Breast epithelium (tissue), 4 donors: Measurements from ENCODE around the gene GNPTG. TPM values are rescaled to one million over a fixed set of nuclear protein-coding genes. Genes with fewer than 3 reads are reported as not detected.

Source experiments
- DNase-seq, 2 donors: peaks; one replicate each; pipeline ENCODE4 v3.0.0-alpha.2; 2019; ENCODE audit warnings: low spot score in 2 of 2
- H3K27ac ChIP-seq, 2 donors: fragments of 200-600 bp; sonication (generic) in 1 of 2; one replicate each; pipeline ENCODE4 v1.5.1; 2016 to 2019; ENCODE audit warnings: mild to moderate bottlenecking in 1 of 2
- H3K27me3 ChIP-seq, 2 donors: fragments of 200-600 bp; sonication (generic) in 1 of 2; one replicate each; pipeline versions ENCODE4 v1.5.1 to v1.6.0; 2017 to 2019; ENCODE audit warnings: control low read depth in 1 of 2, mild to moderate bottlenecking in 1 of 2
- H3K36me3 ChIP-seq: fragments of 200-600 bp; one replicate; pipeline ENCODE4 v1.5.1; 2019
- H3K4me1 ChIP-seq, 2 donors: fragments of 200-600 bp; sonication (generic); one replicate each; pipeline ENCODE4 v1.5.1; 2016 to 2019; ENCODE audit warnings: control low read depth in 1 of 2
- H3K4me3 ChIP-seq, 3 donors: fragments of 200-600 bp; sonication (generic); 1 replicate in 2 of 3; 2 replicates in 1 of 3; pipeline ENCODE4 v1.5.1; 2016 to 2019; ENCODE audit warnings: mild to moderate bottlenecking in 3 of 3, moderate library complexity in 2 of 3
- H3K9me3 ChIP-seq, 2 donors: fragments of 200-600 bp; sonication (generic) in 1 of 2; one replicate each; pipeline ENCODE4 v1.5.1; 2016 to 2019; ENCODE audit warnings: control low read depth in 1 of 2
- POLR2A ChIP-seq: fragments of 450-650 bp; IDR thresholded peaks from one replicate; pipeline ENCODE4 v1.6.1; 2016; ENCODE audit warnings: antibody characterized with exemption, mild to moderate bottlenecking, moderate library complexity
- POLR2AphosphoS5 ChIP-seq, 3 donors: sonication (generic); formaldehyde crosslinking; IDR thresholded peaks; one replicate each; pipeline ENCODE4 v1.6.1; 2017; ENCODE audit warnings: antibody characterized with exemption in 3 of 3
- intact Hi-C: fragments of 100-400 bp; cut with DNase I; formaldehyde crosslinking; loops from one replicate; pipeline ENCODE4 v1.15.1; 2023; ENCODE audit warnings: low total_unique reads
- total RNA-seq, 3 donors: library from RNA; depleted of rRNA; stranded (reverse); fragments of >200 nt; gene quantifications; one replicate each; pipeline ENCODE4 v1.1.0, GENCODE V29; 2016
- TF ChIP-seq, protein P1 (sequence below), 3 donors: fragments of 450-650 bp; IDR thresholded peaks; one replicate each; pipeline ENCODE4 v1.5.1; 2016 to 2017; ENCODE audit warnings: antibody characterized with exemption in 3 of 3, mild to moderate bottlenecking in 3 of 3, moderate library complexity in 3 of 3

Gene GNPTG
- total RNA-seq, 3 donors from 2014 or later, result 50.5 to 89.3 (median 58.4) TPM

GRCh38 chr16:1324286-1324826, 27.4 kb upstream of the GNPTG start:
- Histone ChIP-seq H3K9me3 (no peaks in the 10 kb centered on the region), H3K36me3 (peaks cover 14% of the 10 kb centered on the region), H3K4me1 (peaks cover 7 to 10% of the 10 kb centered on the region in 2 donors), H3K27me3 (no peaks in the 10 kb centered on the region), H3K4me3 (no peak overlapping the region), H3K27ac (peak overlapping the region; percentile 19 to 59)
- TF ChIP-seq POLR2AphosphoS5 (IDR thresholded peaks at IDR 0.05), result no peak
- no peak for TF ChIP-seq POLR2A
- TF ChIP-seq, protein P1, sequence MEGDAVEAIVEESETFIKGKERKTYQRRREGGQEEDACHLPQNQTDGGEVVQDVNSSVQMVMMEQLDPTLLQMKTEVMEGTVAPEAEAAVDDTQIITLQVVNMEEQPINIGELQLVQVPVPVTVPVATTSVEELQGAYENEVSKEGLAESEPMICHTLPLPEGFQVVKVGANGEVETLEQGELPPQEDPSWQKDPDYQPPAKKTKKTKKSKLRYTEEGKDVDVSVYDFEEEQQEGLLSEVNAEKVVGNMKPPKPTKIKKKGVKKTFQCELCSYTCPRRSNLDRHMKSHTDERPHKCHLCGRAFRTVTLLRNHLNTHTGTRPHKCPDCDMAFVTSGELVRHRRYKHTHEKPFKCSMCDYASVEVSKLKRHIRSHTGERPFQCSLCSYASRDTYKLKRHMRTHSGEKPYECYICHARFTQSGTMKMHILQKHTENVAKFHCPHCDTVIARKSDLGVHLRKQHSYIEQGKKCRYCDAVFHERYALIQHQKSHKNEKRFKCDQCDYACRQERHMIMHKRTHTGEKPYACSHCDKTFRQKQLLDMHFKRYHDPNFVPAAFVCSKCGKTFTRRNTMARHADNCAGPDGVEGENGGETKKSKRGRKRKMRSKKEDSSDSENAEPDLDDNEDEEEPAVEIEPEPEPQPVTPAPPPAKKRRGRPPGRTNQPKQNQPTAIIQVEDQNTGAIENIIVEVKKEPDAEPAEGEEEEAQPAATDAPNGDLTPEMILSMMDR (IDR thresholded peaks at IDR 0.05), result no peak
- no peak for DNase-seq
- intact Hi-C loops, result no loop called here

DNA sequence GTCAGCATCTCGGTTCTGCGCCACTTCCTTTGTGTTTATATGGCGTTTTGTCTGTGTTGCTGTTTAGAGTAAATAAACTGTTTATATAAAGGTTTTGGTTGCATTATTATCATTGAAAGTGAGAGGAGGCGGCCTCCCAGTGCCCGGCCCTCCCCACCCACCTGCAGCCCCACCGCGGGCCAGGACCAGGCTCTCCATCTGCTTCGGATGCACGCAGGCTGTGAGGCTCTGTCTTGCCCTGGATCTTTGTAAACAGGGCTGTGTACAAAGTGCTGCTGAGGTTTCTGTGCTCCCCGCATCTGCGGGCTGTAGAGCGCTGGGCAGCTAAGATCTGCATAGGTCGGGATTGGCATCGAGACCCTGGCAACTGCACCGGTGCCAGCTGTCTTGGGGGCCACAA, 26.5 kb upstream of the GNPTG start:
- Histone ChIP-seq H3K9me3 (peaks cover 0 to 3% of the 10 kb centered on the region in 2 donors), H3K27ac (no peak overlapping the region), H3K4me1 (peaks cover 7 to 10% of the 10 kb centered on the region in 2 donors), H3K4me3 (no peak overlapping the region), H3K36me3 (peaks cover 13% of the 10 kb centered on the region), H3K27me3 (no peaks in the 10 kb centered on the region)
- no peak for DNase-seq
- intact Hi-C loops, result no loop called here
- TF ChIP-seq POLR2A, result no peak
- TF ChIP-seq, protein P1 (IDR thresholded peaks at IDR 0.05), result no peak
- no peak for TF ChIP-seq POLR2AphosphoS5 (IDR thresholded peaks at IDR 0.05)

- no peak for DNase-seq
- H3K9me3 ChIP-seq, result peaks cover 0 to 8% of the 10 kb centered on the region in 2 donors
- intact Hi-C loops, result no loop called here
- H3K27me3 ChIP-seq, result no peaks in the 10 kb centered on the region
- H3K4me3 ChIP-seq, result no peak overlapping the region
- no peak overlapping the region for H3K27ac ChIP-seq
- peaks cover 7% of the 10 kb centered on the region for H3K36me3 ChIP-seq
- H3K4me1 ChIP-seq, result peaks cover 7 to 10% of the 10 kb centered on the region in 2 donors
- TF ChIP-seq POLR2AphosphoS5 (IDR thresholded peaks at IDR 0.05) (no peak), POLR2A (no peak)
- TF ChIP-seq, protein P1 (IDR thresholded peaks at IDR 0.05), result no peak
Measured at GRCh38 chr16:1325673-1326371, 25.9 kb upstream of the GNPTG start.

GRCh38 chr16:1326391-1326790, 25.3 kb upstream of the GNPTG start:
- Histone ChIP-seq H3K4me1 (peaks cover 9 to 10% of the 10 kb centered on the region in 2 donors), H3K36me3 (peaks cover 6% of the 10 kb centered on the region), H3K27ac (no peak overlapping the region), H3K4me3 (no peak overlapping the region), H3K27me3 (no peaks in the 10 kb centered on the region), H3K9me3 (peaks cover 0 to 8% of the 10 kb centered on the region in 2 donors)
- no peak for TF ChIP-seq POLR2AphosphoS5 (IDR thresholded peaks at IDR 0.05)
- TF ChIP-seq, protein P1 (IDR thresholded peaks at IDR 0.05), result no peak
- intact Hi-C loops, result no loop called here
- no peak for DNase-seq

- intact Hi-C loops, result no loop called here
- no peak for TF ChIP-seq POLR2A
- peaks cover 0 to 8% of the 10 kb centered on the region in 2 donors for H3K9me3 ChIP-seq
Measured at GRCh38 chr16:1326946-1327618, 24.6 kb upstream of the GNPTG start.

More at GRCh38 chr16:1326946-1327618, 24.6 kb upstream of the GNPTG start:
- peaks cover 6% of the 10 kb centered on the region for H3K36me3 ChIP-seq
- no peak for DNase-seq
- no peak overlapping the region for H3K27ac ChIP-seq
- H3K4me1 ChIP-seq, result peaks cover 15 to 16% of the 10 kb centered on the region in 2 donors
- no peak overlapping the region for H3K4me3 ChIP-seq
- no peaks in the 10 kb centered on the region for H3K27me3 ChIP-seq
